HG03565 (cell line): ENCODE measurements around the gene C1orf185.
A peak's percentile ranks its signal among the peaks of the same experiment; 100 is the strongest.
"Not testable (repeated sequence)": the region's sequence is repeated elsewhere in the genome, so short reads cannot be mapped to it uniquely, and the experiment has no call there.

Experiments used
- ATAC-seq: cut with Tn5 transposase; IDR thresholded peaks from one replicate; pipeline ENCODE4 v1.9.1; 2021; ENCODE audit warnings: mild to moderate bottlenecking, moderate library complexity; ENCODE audit not compliant: unreplicated experiment

Gene C1orf185

DNA sequence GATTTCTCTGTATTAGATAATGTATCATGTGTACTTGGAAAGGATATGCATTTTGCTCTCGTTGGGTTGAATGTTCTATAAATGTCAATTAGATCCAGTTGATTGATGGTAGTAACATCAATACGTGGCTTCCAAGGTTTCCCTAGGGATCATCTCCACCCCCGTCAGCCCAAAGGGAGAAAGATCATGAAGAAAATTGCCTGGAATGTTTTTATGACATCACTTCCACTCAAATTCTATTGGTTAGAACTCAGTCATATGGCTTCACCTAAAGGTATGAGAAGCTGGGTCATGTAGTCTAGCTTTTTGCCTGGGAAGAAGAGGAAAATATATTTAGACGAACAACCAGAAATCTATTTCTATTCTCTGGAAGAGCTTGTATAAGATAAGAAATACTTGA lies at the start of gene C1orf185:
C1orf185 (plus strand) TSS at position 253 of the 400 bp plus-strand sequence; CDS start at position 259, 6 bp downstream.
- no peak for ATAC-seq

DNA sequence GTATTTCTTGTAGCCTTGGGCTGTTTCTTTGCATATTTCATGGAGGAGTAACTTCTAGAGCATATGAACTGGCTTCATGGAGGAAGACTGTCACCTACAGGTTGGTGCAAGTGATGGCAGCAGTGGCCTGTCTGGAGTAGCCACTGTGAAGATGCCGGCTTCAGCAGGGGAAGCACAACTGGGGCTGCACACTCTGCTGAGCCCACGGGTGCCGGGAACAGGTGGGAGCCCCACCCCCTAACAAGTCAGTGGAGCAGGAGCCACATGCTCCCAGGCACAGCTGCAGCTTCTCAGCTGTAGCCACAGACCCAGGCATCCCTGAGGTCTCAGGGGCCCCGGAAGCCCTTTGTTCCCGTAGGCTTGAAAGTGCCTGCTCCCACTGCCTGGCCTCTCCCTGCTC lies 43.2 kb upstream of the C1orf185 start:
- ATAC-seq, result no peak

DNA sequence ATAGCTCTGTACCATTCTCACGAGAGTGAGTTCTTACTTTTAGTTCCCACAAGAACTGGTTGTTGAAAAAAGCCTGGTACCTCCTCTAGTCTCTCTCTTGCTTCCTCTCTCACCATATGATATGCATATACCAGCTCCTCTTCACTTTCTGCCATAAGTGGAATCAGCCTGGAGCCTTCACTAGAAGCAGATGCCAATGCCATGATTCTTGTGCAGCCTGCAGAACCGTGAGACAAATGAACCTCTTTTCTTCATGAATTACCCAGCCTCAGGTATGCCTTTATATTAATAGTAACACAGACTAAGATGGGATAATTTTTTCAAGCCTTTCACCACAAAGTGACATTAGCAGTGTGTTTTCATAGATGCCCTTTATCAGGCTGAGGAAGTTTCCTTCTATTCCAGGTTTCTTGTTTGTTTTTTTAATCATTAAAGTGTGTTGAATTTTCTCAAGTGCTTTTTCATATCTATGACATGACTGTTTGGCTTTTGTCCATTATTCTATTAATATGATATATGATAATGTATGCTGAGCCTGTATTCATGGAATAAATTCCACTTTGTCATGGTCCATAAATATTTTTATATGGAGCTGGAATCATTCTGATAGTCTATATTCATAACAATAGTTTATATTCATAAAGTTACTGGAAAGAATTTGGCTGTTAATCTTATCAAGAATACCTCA lies 40.7 kb upstream of the C1orf185 start:
- no peak for ATAC-seq

DNA sequence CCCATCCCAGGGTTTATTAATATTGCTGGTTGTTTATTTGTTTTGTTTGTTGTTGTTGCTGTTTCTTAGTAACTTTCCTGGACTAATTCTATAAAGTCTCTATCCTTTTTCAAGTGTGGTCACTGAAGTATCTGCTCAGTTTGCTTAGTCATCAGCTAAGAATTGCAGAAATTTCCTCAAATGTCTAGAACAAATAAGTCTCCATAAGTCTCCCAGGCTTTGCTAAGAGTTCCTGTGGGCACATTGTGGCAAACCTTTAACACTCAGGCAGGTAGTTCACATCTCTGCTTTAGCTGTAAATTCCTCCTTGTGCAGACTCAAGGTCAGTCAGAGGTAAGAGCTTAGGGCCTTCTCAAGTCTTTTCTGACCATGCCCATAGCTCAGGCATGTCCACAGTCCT lies 38.9 kb upstream of the C1orf185 start:
- ATAC-seq, result no peak

DNA sequence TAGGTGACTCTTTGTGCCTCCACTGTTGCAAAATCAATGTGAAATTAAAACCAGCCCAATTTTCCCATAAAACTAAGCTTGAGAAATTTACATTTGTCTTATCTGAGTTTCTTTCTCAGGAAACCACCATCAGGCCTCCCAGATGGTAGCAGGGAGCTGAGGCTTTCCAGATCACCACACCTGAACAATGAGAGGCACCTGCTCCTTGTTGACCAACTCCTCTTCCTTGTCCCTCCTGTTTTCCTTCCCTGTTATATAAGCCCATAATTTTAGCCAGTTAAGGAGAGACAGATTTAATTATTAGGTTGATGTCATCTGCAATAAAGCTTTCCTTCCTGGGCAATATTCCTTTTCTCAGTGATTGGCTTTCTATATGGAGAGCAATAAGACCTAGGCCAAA lies 32.0 kb upstream of the C1orf185 start:
- ATAC-seq, result no peak

DNA sequence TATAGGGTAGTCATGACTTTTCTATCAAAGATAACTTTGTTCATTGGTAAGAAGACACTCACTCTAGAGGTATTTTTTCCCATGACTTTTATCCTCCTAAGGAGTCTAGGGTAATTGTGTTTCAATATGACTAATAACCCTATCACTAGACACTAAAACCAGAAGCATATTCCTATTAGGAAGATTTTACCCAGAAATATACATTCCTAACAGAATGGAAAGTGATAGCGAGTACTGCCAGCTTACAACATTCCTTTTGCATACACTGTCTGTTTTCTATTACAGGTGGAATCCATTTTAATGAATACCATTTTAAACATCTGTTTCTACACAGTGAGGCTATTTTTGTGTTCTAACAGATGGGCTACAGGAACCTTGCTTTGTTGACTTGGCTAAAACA lies 31.4 kb upstream of the C1orf185 start:
- ATAC-seq, result no peak

DNA sequence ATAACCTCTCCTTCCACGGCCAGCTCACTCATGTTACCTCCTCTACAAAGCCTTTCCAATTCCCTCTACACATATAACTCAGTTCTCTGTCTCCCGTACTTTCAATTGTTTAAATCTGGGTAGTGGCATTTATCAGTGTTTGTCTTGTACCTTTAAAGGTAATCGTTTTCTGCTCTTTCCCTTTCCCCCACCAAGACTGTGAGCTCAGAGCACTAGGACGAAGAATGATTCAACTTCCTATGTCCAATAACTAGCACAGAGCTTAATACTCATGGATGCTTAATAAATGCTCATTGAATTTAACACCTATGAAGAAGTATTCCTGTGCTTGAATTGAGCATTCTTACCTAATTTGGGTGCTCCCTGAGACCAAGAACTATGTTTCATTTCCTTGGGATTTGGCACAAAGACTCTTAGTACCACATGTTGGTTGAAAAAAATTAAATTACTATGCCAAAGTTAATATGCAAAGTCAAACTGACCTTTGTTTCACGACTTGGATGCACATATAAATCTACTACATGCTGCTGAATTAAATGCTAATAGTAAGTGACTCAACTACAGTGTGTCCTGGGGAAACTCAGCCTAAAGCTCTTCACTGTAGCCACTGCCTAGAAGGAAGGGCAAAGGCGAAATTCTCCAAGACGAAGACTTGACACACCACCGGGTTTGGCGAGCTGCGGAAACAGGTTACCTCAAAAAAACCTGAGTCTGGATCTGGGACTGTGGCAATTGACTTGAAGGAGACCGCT lies 30.6 kb upstream of the C1orf185 start:
- no peak for ATAC-seq

DNA sequence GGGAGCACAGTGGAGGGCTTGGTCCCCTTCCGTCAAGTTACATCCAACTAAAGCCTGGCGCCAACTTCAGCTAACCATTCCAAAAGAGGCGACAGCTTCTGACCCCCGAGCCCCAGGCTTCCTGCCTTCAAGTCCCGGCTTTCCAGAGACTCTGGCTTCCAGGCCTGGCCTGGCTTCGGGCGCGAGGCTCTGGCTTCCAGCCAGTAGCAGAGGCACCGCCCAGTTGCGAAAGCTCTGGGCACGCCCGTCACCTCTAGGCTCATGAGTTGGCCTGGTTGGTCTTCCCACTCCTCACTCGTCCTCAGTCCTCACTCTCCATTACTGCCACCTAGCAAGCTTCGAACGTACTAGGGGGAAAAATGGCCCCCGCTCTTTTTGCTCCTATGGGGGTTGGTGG lies 30.0 kb upstream of the C1orf185 start:
- ATAC-seq, result no peak

DNA sequence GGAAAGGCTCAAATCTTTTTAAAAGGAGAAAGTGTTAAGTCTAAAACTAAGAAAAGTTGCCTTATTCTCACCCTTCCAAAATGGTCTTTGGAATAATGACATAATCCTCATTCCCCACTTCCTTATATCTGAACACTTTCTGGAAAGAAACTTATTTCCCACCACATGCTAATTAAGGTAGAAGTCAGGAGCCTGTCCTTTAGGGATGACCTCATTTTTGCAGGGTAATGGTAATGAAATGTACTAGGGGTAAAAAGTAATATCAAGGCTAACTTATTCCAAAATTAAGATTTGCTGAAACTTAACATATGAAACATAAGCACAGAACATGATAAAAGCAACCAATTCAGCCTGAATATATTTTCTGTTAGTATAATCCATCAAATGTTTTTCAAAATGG lies 29.4 kb upstream of the C1orf185 start:
- no peak for ATAC-seq

DNA sequence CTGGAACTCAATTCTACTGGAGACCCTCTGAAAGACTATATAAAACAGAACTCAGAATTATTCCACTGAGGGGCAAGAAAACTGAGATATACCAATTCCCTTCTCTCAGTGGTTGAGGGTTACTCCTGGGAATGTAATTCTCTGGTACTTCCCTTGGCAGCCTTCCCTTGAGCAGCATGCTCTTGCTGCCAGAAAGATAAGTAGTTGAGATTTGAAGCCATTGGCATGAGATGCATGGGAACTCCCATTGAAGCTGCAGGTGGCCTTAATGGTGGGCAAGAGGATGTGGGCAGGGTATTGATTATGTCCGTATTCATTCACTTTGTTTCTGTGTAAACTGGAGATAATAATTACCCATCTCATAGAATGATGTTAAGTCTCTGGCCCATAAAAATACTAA lies 28.6 kb upstream of the C1orf185 start:
- no peak for ATAC-seq

DNA sequence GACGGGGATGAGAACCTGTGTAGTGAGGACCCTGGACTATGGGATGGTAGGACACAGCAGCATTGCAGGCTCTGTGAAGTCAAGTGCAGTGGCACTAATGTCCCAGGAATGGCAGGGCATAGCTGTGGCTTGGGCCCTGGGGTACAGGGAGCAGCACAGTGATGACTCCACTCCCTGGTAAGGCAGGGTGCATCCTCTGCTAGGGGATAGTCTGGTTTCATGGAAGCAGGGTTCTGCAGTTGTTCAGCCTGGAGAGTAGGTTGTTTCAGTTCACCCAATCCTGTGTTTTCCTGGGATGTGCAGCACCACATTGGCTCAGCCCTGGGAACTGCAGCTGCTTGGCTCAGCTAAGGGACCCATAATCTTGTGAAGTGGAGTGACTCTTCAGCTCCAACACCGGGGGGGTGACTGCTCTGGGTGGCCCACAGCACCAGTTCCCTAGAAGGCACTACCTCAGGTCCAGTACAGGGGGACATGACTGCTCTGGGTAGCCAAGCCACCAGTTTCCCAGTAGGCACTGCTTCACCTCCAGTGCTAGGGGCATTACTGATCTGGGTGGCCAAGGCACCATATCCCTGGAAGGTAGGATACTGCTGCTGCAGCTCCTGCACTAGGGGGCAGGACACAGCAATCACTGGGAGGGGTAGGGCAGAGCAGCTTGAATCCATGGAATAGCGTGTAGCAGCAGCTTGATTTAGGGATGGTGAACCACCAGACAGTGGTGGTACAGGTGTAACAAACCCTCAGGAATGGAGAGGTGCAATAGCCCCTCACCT lies 15.3 kb upstream of the C1orf185 start:
- ATAC-seq, result no peak

DNA sequence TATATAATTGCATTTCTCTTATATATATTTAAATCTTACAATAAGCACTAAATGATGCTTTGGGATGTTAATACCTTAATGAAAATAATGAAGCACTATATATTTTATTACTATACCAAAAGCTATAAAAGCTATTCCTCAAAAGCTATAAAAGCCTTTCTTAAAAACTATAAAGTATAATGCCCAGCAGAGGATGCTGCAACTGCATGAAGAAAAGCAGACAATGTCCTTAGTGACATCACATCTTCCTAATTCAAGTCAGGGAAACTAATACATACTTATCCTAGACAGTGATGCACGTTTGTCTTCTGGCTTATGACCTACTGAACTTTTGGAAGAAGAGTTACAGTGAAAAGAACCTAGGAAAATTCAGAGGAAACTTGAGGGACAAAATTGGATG lies 13.6 kb upstream of the C1orf185 start:
- ATAC-seq, result no peak

DNA sequence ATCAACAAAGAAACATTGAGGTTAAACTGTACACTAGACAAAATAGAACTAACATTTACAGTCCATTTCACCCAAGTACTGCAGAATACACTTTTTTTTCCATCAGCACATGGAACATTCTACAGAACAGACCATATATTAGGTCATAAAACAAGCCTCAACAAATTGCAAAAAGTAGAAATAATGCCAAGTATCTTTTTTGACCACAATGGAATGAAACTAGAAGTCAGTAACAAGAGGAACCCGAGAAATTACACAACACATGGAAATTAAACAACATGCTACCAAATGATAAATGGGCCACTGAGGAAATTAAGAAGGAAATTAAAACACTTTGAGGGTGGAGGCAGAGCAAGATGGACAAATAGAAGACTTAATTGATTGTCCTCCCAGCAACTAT lies 8.4 kb upstream of the C1orf185 start:
- ATAC-seq, result no peak

DNA sequence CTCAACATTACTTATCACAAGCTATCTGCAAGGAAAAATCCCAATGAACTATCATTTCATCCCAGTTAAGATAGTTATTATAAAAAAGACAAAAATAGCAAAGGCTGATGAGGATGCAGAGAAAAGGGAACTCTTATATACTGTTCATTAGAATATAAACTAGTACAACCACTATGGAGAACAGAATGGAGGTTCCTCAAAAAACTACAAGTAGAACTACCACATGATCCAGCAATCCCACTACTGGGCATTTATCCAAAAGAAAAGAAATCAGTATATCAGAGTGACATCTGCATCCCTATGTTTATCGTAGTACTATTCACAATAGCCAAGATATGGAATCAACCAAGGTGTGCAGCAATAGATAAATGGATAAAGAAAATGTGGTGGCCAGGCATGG lies 4.9 kb upstream of the C1orf185 start:
- no peak for ATAC-seq

DNA sequence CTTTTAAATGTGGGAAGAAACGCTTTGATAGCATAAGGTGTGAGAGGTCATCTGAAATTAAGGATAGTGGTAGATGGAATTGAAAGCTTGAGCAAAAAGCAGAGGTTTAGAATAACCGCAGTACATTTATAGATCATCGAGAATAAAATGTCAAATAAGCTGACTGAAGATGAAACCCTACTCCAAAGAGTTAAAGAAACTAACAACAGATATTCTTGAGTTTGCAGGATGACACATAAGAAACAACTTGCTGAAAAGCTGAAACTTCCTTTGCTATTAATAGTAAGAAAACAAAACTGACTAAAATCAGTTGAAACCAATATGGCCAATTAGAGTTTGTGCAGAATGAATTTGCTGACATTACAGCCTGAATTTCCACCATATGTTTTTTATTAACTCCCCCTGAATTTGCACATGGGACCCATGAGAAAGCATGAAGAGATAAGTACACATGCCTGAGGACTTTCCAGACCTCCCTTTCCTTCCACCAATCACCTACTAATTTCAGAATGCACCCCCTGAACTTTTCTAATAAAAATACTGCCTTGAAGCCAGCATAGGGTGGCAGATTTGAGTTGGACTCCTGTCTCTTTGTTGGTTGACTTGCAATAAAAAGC lies 1.7 kb upstream of the C1orf185 start:
- peak; percentile 73 for ATAC-seq

DNA sequence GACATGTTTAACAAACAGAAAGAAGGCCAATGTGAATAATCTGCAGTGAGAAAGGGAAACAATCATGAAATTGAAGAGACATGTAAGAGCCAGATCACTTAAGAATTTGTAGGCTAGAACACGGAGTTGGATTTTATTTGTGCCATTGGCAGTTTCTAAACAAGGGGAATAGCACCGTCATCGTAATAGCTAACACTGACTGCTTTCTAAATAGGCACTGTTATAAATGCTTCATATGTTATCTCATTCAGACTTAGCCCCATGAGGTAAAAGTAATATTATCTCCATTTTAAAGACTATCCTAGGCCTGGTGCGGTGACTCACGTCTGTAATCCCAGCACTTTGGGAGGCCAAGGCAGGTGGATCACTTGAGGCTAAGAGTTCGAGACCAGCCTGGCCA lies 12.1 kb downstream of the C1orf185 start:
- no peak for ATAC-seq

DNA sequence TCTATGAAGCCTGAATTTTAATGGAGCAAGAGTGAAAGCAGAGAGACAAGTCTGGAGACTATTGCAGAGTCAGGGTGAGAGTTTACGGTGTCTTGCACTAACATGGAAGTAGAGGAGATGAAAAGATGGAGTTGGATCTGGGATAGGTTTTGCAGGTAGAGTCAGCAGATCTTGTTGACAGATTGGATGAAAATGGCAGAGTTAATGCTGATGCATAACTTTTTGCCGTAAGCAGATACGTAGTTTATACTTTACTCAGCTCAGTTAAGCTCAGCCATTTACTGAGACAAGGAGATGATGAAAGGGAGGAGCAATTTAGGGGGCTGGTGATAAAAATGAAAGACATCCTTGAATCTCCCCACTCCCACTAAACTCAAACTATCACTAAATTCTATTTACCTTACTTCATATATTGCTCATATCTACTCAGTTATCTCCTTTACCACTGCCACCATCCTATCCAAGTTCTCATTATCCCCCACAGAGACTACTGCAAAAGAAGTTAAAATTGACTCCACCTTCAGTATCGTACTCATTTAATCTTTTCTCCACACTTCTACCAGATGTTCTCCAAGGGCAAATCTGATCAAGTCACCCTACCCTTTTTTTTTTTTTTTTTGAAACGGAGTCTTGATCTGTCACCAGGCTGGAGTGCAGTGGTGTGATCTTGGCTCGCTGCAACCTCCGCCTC lies 13.8 kb downstream of the C1orf185 start:
- ATAC-seq, result no peak

DNA sequence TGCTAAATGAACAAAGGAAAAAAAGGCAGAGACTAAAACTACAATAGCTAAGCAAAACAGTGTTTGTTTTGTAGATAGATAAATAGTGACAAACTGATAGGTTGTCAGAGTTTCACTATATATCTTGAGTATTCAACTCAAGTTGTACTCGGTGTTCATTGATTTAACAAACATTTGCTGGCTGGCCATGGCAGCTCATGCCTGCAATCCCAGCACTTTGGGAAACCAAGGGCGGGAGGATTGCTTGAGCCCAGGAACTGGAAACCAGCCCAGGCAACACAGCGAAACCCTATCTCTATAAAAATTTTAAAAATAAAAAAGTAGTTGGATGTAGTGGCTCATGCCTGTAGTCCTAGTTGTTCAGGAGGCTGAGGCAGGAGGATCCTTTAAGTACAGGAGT lies 17.3 kb downstream of the C1orf185 start:
- no peak for ATAC-seq

DNA sequence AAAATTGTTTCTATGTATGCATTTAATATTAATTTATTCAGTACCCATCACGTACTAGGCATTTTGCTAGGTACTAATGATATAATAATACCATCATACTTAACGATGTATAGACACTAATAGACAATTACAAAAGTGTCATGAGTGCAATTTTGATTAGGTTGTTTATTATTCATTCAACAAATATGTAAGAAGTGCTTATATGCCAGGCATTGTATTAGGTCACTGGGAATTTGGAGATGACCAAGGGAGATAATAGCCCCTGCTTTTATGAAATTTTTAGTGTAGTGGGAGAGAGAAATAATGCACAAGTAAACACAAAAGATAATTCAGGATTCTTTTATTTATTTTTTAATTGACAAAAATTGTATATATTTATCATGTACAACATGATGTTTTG lies 18.6 kb downstream of the C1orf185 start:
- no peak for ATAC-seq

DNA sequence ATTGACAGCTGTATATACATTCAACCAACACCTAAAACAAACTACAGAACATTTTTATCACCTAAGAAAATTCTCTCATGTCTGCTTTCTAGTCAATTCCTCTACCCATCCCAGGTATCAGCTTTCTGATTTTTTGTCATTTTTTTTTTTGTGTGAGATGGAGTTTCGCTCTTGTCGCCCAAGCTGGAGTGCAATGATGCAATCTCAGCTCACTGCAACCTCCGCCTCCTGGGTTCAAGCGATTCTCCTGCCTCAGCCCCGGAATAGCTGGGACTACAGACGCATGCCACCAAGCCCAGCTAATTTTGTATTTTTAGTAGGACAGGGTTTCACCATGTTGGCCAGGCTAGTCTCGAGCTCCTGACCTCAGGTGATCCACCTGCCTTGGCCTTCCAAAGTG lies 25.1 kb downstream of the C1orf185 start:
- not testable (repeated sequence) for ATAC-seq

DNA sequence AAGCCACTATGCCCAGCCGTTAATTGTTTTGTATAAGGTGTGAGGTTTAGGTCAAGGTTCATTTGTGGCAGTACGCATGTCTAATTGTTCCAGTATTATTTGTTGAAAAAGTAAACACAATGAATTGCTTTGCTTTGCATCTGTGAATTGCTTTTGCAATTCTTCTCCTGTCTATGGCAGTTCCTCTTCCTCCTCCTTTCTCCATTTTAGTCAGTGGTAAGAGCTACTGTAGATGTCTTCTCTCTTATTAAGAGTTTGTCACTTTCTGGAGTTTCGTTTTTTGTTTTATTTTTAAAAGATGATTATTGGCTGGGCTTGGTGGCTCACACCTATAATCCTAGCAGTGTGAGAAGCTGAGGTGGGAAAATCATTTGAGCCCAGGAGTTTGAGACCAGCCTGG lies 29.2 kb downstream of the C1orf185 start:
- no peak for ATAC-seq
